Fibroblast of lung (primary cell): ENCODE data around the gene CCDC97. TPM values are rescaled to one million over a fixed set of nuclear protein-coding genes. Genes with fewer than 3 reads are reported as not detected.

ENCODE experiments used
- DNase-seq, 2 donors: peaks; one replicate each; pipeline versions ENCODE4 v3.0.0 to v3.0.0-alpha.2; 2010; ENCODE audit warnings: low read depth in 2 of 2
- H2AFZ ChIP-seq: 2 replicates; pipeline ENCODE4 v1.5.1; 2012; ENCODE audit warnings: low read length, control low read depth, inconsistent platforms
- H3K27ac ChIP-seq: 2 replicates; pipeline ENCODE4 v1.5.1; 2011; ENCODE audit warnings: low read length, control low read depth; ENCODE audit not compliant: insufficient read depth
- H3K27me3 ChIP-seq: 2 replicates; pipeline ENCODE4 v1.5.1; 2011; ENCODE audit warnings: mild to moderate bottlenecking, low read length; ENCODE audit not compliant: control insufficient read depth, insufficient read depth
- H3K36me3 ChIP-seq: 2 replicates; pipeline ENCODE4 v1.5.1; 2011; ENCODE audit warnings: low read length; ENCODE audit not compliant: control insufficient read depth, insufficient read depth
- H3K4me1 ChIP-seq: 2 replicates; pipeline ENCODE4 v1.5.1; 2011; ENCODE audit warnings: low read length; ENCODE audit not compliant: control insufficient read depth, insufficient read depth; ENCODE audit errors: extremely low read depth
- H3K4me2 ChIP-seq: 2 replicates; pipeline ENCODE4 v1.5.1; 2011; ENCODE audit warnings: low read length, control low read depth; ENCODE audit not compliant: insufficient read depth; ENCODE audit errors: extremely low read depth
- H3K4me3 ChIP-seq, 4 experiments: fragments of 200-600 bp in 1 of 4; sonication (generic) in 1 of 4; replicated peaks in 1 of 4; 2 replicates each; pipeline ENCODE4 v1.5.1; 2011 to 2016; ENCODE audit warnings: low read length in 4 of 4, low read depth in 3 of 4, mild to moderate bottlenecking in 3 of 4, control low read depth in 2 of 4, inconsistent platforms in 1 of 4, mixed read lengths in 1 of 4; ENCODE audit not compliant: insufficient read depth in 1 of 4; ENCODE audit errors: control extremely low read depth in 1 of 4
- H3K79me2 ChIP-seq: 2 replicates; pipeline ENCODE4 v1.5.1; 2012; ENCODE audit warnings: mild to moderate bottlenecking, low read length, inconsistent platforms; ENCODE audit not compliant: control insufficient read depth, insufficient read depth
- H3K9ac ChIP-seq: 2 replicates; pipeline ENCODE4 v1.5.1; 2011; ENCODE audit warnings: mild to moderate bottlenecking, low read length, control low read depth; ENCODE audit not compliant: insufficient read depth
- H3K9me3 ChIP-seq: 2 replicates; pipeline ENCODE4 v1.5.1; 2012; ENCODE audit warnings: low read depth, low read length; ENCODE audit not compliant: control insufficient read depth, insufficient read depth
- H4K20me1 ChIP-seq: 2 replicates; pipeline ENCODE4 v1.5.1; 2011; ENCODE audit warnings: low read length; ENCODE audit not compliant: control insufficient read depth, insufficient read depth; ENCODE audit errors: extremely low read depth
- CTCF ChIP-seq, 2 donors: IDR thresholded peaks in 1 of 2; conservative IDR thresholded peaks in 1 of 2; 1 replicate in 1 of 2; 2 replicates in 1 of 2; pipeline ENCODE4 v1.5.1; 2011 to 2012; ENCODE audit warnings: low read length in 2 of 2, control low read depth in 1 of 2, inconsistent platforms in 1 of 2, low read depth in 1 of 2, mild to moderate bottlenecking in 1 of 2
- EZH2 ChIP-seq: IDR thresholded peaks from 2 replicates; pipeline ENCODE4 v1.5.1; 2012; ENCODE audit warnings: low read length, control low read depth, mild to moderate bottlenecking; ENCODE audit errors: missing control alignments
- polyA plus RNA-seq, 2 donors: library from polyadenylated mRNA; depleted of rRNA in 1 of 2; stranded (reverse) in 1 of 2; unstranded in 1 of 2; fragments of >200 nt; gene quantifications; 2 replicates each; pipeline ENCODE4 v1.2.1, GENCODE V29; 2011 to 2012; ENCODE audit warnings: missing spikeins in 1 of 2
- total RNA-seq: library from RNA; depleted of rRNA; stranded (reverse); fragments of >200 nt; gene quantifications from 2 replicates; pipeline ENCODE4 v1.2.1, GENCODE V29; 2014

CCDC97 gene
- total and polyA plus RNA-seq, 2 donors (not counting 1 experiment from before 2014, with no cell fraction given) = 6.3 to 7.8 TPM

DNA sequence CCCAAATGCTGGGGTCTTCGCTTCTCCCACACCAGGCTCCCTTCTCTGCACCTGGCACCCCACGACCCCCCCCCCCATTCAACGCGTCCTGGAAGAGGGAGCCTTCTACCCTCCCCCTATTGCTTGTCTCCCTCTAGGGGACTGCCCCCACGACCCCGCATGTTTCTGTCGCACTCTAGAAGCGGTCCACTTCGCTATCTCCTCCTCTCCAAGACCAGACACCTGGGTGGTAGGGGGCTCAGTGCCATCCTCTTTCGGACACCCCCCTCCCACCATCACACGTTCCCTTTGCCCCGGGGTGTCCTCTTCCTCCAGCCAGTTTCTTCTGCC is 42.3 kb downstream of the CCDC97 start:
- Histone ChIP-seq H3K79me2 (peaks cover 28% of the 10 kb centered on the region), H3K4me3 (peak overlapping the region; percentile 80 to 92 (median 87)), H2AFZ (no peak overlapping the region), H3K4me1 (peaks cover 5% of the 10 kb centered on the region), H3K27me3 (no peaks in the 10 kb centered on the region), H3K27ac (peak overlapping the region; percentile 67), H3K9ac (peak overlapping the region; percentile 69), H3K4me2 (peak overlapping the region; percentile 98), H3K9me3 (no peaks in the 10 kb centered on the region), H3K36me3 (peaks cover 2% of the 10 kb centered on the region), H4K20me1 (peaks cover 1% of the 10 kb centered on the region)
- no peak for DNase-seq
- no peak for TF ChIP-seq EZH2

GRCh38 chr19:41352609-41353465 is 42.9 kb downstream of the CCDC97 start:
- H3K4me1 ChIP-seq = peaks cover 5% of the 10 kb centered on the region
- H3K4me3 ChIP-seq = peak overlapping the region; percentile 80 to 92 (median 87)
- H3K27ac ChIP-seq = peak overlapping the region; percentile 67
- peaks cover 1% of the 10 kb centered on the region for H4K20me1 ChIP-seq
- peaks cover 2% of the 10 kb centered on the region for H3K36me3 ChIP-seq
- peak overlapping the region; percentile 98 for H3K4me2 ChIP-seq
- H3K9ac ChIP-seq = peak overlapping the region; percentile 69
- DNase-seq = peak; percentile 44 to 48
- no peaks in the 10 kb centered on the region for H3K27me3 ChIP-seq
- no peaks in the 10 kb centered on the region for H3K9me3 ChIP-seq
- TF ChIP-seq EZH2 (no peak), CTCF (conservative IDR thresholded peaks at IDR 0.05 in 1 of 2, IDR thresholded peaks at IDR 0.05 in 1 of 2; ENCODE audit: low read depth in 1 of 2, low read length in 2 of 2) (peak; percentile 40 to 41)
- H2AFZ ChIP-seq = no peak overlapping the region
- peaks cover 28% of the 10 kb centered on the region for H3K79me2 ChIP-seq

- no peaks in the 10 kb centered on the region for H3K27me3 ChIP-seq
Observed at GRCh38 chr19:41353466-41354342, 43.7 kb downstream of the CCDC97 start, which contains the start of gene TGFB1. TSS of gene TGFB1 (minus strand) at chr19:41353922. CDS start at chr19:41353044, 878 bp downstream.

More at GRCh38 chr19:41353466-41354342, 43.7 kb downstream of the CCDC97 start, which contains the start of gene TGFB1:
- Histone ChIP-seq H3K4me1 (peaks cover 5% of the 10 kb centered on the region), H2AFZ (no peak within 1 kb of the TSS), H3K79me2 (peaks cover 28% of the 10 kb centered on the region), H3K4me2 (peak within 1 kb of the TSS; percentile 98), H3K9ac (peak within 1 kb of the TSS; percentile 69), H3K4me3 (peak within 1 kb of the TSS; percentile 80 to 92 (median 87)), H4K20me1 (peaks cover 1% of the 10 kb centered on the region), H3K9me3 (no peaks in the 10 kb centered on the region), H3K36me3 (no peaks in the 10 kb centered on the region), H3K27ac (peak within 1 kb of the TSS; percentile 67)
- DNase-seq = peak; percentile 85 to 86
- TF ChIP-seq CTCF (conservative IDR thresholded peaks at IDR 0.05 in 1 of 2, IDR thresholded peaks at IDR 0.05 in 1 of 2; ENCODE audit: low read depth in 1 of 2, low read length in 2 of 2) = peak; percentile 80 to 83
- TF ChIP-seq EZH2 = no peak
